H9 (cell line): ENCODE measurements around the gene LNPEP. TPM values are rescaled to one million over a fixed set of nuclear protein-coding genes. Genes with fewer than 3 reads are reported as not detected.

Source experiments
- DNase-seq: peaks from one replicate; pipeline ENCODE4 v3.0.0-alpha.2; 2017
- H2AFZ ChIP-seq: one replicate; pipeline ENCODE4 v1.6.1; 2013; ENCODE audit warnings: mild to moderate bottlenecking, low read length, control low read depth, moderate library complexity
- H2AK5ac ChIP-seq: 2 replicates; pipeline ENCODE4 v1.6.1; 2013; ENCODE audit warnings: low read length, control low read depth, mixed read lengths; ENCODE audit not compliant: insufficient read length
- H2BK120ac ChIP-seq: one replicate; pipeline ENCODE4 v1.6.1; 2013; ENCODE audit warnings: low read depth, mild to moderate bottlenecking, low read length, control low read depth, inconsistent platforms; ENCODE audit not compliant: poor library complexity, severe bottlenecking
- H2BK12ac ChIP-seq: 2 replicates; pipeline ENCODE4 v1.6.1; 2013; ENCODE audit warnings: low read length, control low read depth, mixed read lengths, low read depth; ENCODE audit not compliant: insufficient read length
- H2BK15ac ChIP-seq: 2 replicates; pipeline ENCODE4 v1.6.1; 2013; ENCODE audit warnings: low read depth, low read length, control low read depth
- H2BK20ac ChIP-seq: one replicate; pipeline ENCODE4 v1.6.1; 2013; ENCODE audit warnings: low read depth, mild to moderate bottlenecking, low read length, control low read depth, inconsistent platforms; ENCODE audit not compliant: poor library complexity, severe bottlenecking
- H2BK5ac ChIP-seq: 2 replicates; pipeline ENCODE4 v1.6.1; 2013; ENCODE audit warnings: low read length, control low read depth, mixed read lengths; ENCODE audit not compliant: insufficient read length
- H3K14ac ChIP-seq: 2 replicates; pipeline ENCODE4 v1.6.1; 2013; ENCODE audit warnings: low read length, control low read depth; ENCODE audit not compliant: insufficient read depth
- H3K18ac ChIP-seq: 2 replicates; pipeline ENCODE4 v1.6.1; 2013; ENCODE audit warnings: low read depth, mild to moderate bottlenecking, mixed read lengths, low read length, control low read depth; ENCODE audit not compliant: insufficient read length
- H3K23ac ChIP-seq: 2 replicates; pipeline ENCODE4 v1.6.1; 2013; ENCODE audit warnings: low read length, control low read depth, mixed read lengths, low read depth; ENCODE audit not compliant: insufficient read length
- H3K23me2 ChIP-seq: 2 replicates; pipeline ENCODE4 v1.6.1; 2013; ENCODE audit warnings: low read depth, mild to moderate bottlenecking, mixed read lengths, low read length, control low read depth; ENCODE audit not compliant: insufficient read length, poor library complexity, severe bottlenecking
- H3K27ac ChIP-seq: 2 replicates; pipeline ENCODE4 v1.5.1; 2013; ENCODE audit warnings: low read length, control low read depth, mixed read lengths, low read depth; ENCODE audit not compliant: insufficient read length
- H3K27me3 ChIP-seq: 2 replicates; pipeline ENCODE4 v1.6.1; 2013; ENCODE audit warnings: low read length, control low read depth, inconsistent platforms; ENCODE audit not compliant: insufficient read depth
- H3K4ac ChIP-seq: 2 replicates; pipeline ENCODE4 v1.6.1; 2013; ENCODE audit warnings: low read depth, mild to moderate bottlenecking, control low read depth, inconsistent platforms, low read length, moderate library complexity
- H3K4me1 ChIP-seq: 2 replicates; pipeline ENCODE4 v1.6.1; 2013; ENCODE audit warnings: low read length, control low read depth, inconsistent platforms; ENCODE audit not compliant: insufficient read depth
- H3K4me2 ChIP-seq: 2 replicates; pipeline ENCODE4 v1.6.1; 2013; ENCODE audit warnings: low read length, control low read depth, mixed read lengths; ENCODE audit not compliant: insufficient read length, insufficient read depth
- H3K56ac ChIP-seq: 2 replicates; pipeline ENCODE4 v1.6.1; 2013; ENCODE audit warnings: low read depth, mild to moderate bottlenecking, mixed read lengths, low read length, control low read depth; ENCODE audit not compliant: insufficient read length
- H3K79me1 ChIP-seq: 2 replicates; pipeline ENCODE4 v1.6.1; 2013; ENCODE audit warnings: low read depth, mild to moderate bottlenecking, moderate library complexity, low read length, control low read depth, inconsistent platforms; ENCODE audit not compliant: insufficient read depth, poor library complexity, severe bottlenecking
- H3K79me2 ChIP-seq: 2 replicates; pipeline ENCODE4 v1.6.1; 2013; ENCODE audit warnings: low read length, control low read depth, inconsistent platforms; ENCODE audit not compliant: insufficient read depth
- H3K9ac ChIP-seq: 2 replicates; pipeline ENCODE4 v1.6.1; 2013; ENCODE audit warnings: low read length, control low read depth, mixed read lengths; ENCODE audit not compliant: insufficient read length; ENCODE audit errors: extremely low read depth
- H3K9me3 ChIP-seq: one replicate; pipeline ENCODE4 v1.6.1; 2013; ENCODE audit warnings: low read depth, low read length, inconsistent platforms; ENCODE audit not compliant: control insufficient read depth
- H3T11ph ChIP-seq: one replicate; pipeline ENCODE4 v1.6.1; 2013; ENCODE audit warnings: mild to moderate bottlenecking, low read length, control low read depth, inconsistent platforms
- H4K20me1 ChIP-seq: one replicate; pipeline ENCODE4 v1.6.1; 2013; ENCODE audit not compliant: control insufficient read depth, insufficient read length, insufficient read depth
- H4K5ac ChIP-seq: 2 replicates; pipeline ENCODE4 v1.6.1; 2013; ENCODE audit warnings: low read depth, mild to moderate bottlenecking, mixed read lengths, low read length, control low read depth; ENCODE audit not compliant: insufficient read length
- H4K8ac ChIP-seq: replicated peaks from 2 replicates; pipeline ENCODE4 v1.6.1; 2013; ENCODE audit warnings: low read length, control low read depth, mixed read lengths, low read depth; ENCODE audit not compliant: insufficient read length
- H4K91ac ChIP-seq: 2 replicates; pipeline ENCODE4 v1.6.1; 2013; ENCODE audit warnings: low read depth, mild to moderate bottlenecking, moderate library complexity, mixed read lengths, low read length, control low read depth; ENCODE audit not compliant: insufficient read length
- H3K27ac Mint-ChIP-seq, 3 experiments: 2 replicates in 2 of 3; 3 replicates in 1 of 3; pipeline ENCODE4 v1.8.0; 2020 to 2021; ENCODE audit warnings: mixed read lengths in 3 of 3, mild to moderate bottlenecking in 1 of 3, moderate library complexity in 1 of 3
- H3K27me3 Mint-ChIP-seq: 2 replicates; pipeline ENCODE4 v1.8.0; 2021; ENCODE audit warnings: low read depth, mild to moderate bottlenecking, moderate library complexity, mixed read lengths
- H3K36me3 Mint-ChIP-seq, 3 experiments: 2 replicates in 2 of 3; 3 replicates in 1 of 3; pipeline ENCODE4 v1.8.0; 2020 to 2021; ENCODE audit warnings: low read depth in 3 of 3, mixed read lengths in 3 of 3; ENCODE audit not compliant: insufficient read depth in 1 of 3
- H3K4me1 Mint-ChIP-seq, 2 experiments: 2 replicates each; pipeline ENCODE4 v1.8.0; 2020; ENCODE audit warnings: mixed read lengths in 2 of 2
- H3K4me3 Mint-ChIP-seq, 2 experiments: 2 replicates in 1 of 2; 3 replicates in 1 of 2; pipeline ENCODE4 v1.8.0; 2020 to 2021; ENCODE audit warnings: mild to moderate bottlenecking in 2 of 2, mixed read lengths in 2 of 2, moderate library complexity in 1 of 2
- H3K9me3 Mint-ChIP-seq, 2 experiments: 2 replicates in 1 of 2; 3 replicates in 1 of 2; pipeline ENCODE4 v1.8.0; 2020; ENCODE audit warnings: mild to moderate bottlenecking in 2 of 2, mixed read lengths in 2 of 2, moderate library complexity in 1 of 2
- WGBS: extraction: QIAGEN DNeasy Blood & Tissue Kit; methylation state at CpG from one replicate; pipeline ENCODE4 v1.1.7; 2013; ENCODE audit warnings: missing lambda C conversion rate, low lambda C conversion rate, mixed read lengths; ENCODE audit not compliant: insufficient read length; ENCODE audit errors: extremely low coverage; 5-methylcytosine and 5-hydroxymethylcytosine counted together
- total RNA-seq: library from RNA; stranded (reverse); gene quantifications from 2 replicates; pipeline ENCODE4 v1.2.1, GENCODE V29; 2021
- TF ChIP-seq, protein P1 (sequence below): fragments of 200-600 bp; sonication (generic); conservative IDR thresholded peaks from 3 replicates; pipeline ENCODE4 v1.8.0; 2021; ENCODE audit warnings: antibody characterized with exemption, mild to moderate bottlenecking

The LNPEP gene
- total RNA-seq, 1 experiment from 2014 or later, result 4.1 TPM

DNA sequence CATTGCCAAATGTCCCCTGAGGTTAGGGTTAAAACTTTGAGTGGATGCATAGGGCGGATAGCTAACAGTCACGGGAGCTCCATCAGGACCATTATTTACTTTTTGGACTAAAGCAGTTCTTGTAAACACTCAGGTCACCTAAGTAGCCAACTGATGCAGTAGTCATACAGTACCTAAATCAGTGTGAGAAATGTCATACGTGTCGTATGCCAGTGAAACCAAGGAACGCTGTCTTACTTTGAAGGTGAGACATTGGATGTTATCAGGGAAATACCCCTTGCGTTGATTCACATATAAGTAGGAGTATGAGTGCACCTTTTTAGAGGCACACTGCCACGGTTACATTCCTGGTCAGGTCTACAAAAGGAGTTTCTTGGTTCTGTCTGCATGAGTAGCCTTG is 101.9 kb downstream of the LNPEP start:
- H2BK12ac ChIP-seq, result no peak overlapping the region
- H2BK5ac ChIP-seq, result no peak overlapping the region
- no peaks in the 10 kb centered on the region for H4K20me1 ChIP-seq
- no peak overlapping the region for H2AK5ac ChIP-seq
- no peak overlapping the region for H4K5ac ChIP-seq
- Mint-ChIP-seq H3K36me3 (no peaks in the 10 kb centered on the region), H3K27me3 (no peaks in the 10 kb centered on the region), H3K4me3 (no peak overlapping the region), H3K27ac (0 out of 7 replicates have a peak overlapping the region, but pooled peaks of 1 of the 3 experiments have one; percentile 70), H3K9me3 (no peaks in the 10 kb centered on the region), H3K4me1 (peaks cover 8 to 11% of the 10 kb centered on the region in 2 experiments)
- H3K23ac ChIP-seq, result no peak overlapping the region
- no peak overlapping the region for H3K4me2 ChIP-seq
- H3K18ac ChIP-seq, result no peak overlapping the region
- no peaks in the 10 kb centered on the region for H3K9me3 ChIP-seq
- DNase-seq, result no peak
- H3K4ac ChIP-seq, result no peak overlapping the region
- H3K4me1 ChIP-seq, result no peaks in the 10 kb centered on the region
- TF ChIP-seq, protein P1, sequence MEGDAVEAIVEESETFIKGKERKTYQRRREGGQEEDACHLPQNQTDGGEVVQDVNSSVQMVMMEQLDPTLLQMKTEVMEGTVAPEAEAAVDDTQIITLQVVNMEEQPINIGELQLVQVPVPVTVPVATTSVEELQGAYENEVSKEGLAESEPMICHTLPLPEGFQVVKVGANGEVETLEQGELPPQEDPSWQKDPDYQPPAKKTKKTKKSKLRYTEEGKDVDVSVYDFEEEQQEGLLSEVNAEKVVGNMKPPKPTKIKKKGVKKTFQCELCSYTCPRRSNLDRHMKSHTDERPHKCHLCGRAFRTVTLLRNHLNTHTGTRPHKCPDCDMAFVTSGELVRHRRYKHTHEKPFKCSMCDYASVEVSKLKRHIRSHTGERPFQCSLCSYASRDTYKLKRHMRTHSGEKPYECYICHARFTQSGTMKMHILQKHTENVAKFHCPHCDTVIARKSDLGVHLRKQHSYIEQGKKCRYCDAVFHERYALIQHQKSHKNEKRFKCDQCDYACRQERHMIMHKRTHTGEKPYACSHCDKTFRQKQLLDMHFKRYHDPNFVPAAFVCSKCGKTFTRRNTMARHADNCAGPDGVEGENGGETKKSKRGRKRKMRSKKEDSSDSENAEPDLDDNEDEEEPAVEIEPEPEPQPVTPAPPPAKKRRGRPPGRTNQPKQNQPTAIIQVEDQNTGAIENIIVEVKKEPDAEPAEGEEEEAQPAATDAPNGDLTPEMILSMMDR, result no peak
- WGBS, result no CpG with 5 or more reads among the region's 7 CpGs
- no peaks in the 10 kb centered on the region for H3K79me1 ChIP-seq
- no peak overlapping the region for H3K27ac ChIP-seq
- no peak overlapping the region for H3K9ac ChIP-seq
- H3K27me3 ChIP-seq, result no peaks in the 10 kb centered on the region
- no peak overlapping the region for H3T11ph ChIP-seq
- H4K91ac ChIP-seq, result no peak overlapping the region
- H4K8ac ChIP-seq, result no peak overlapping the region
- H3K23me2 ChIP-seq, result no peaks in the 10 kb centered on the region
- H2BK15ac ChIP-seq, result no peak overlapping the region
- H3K14ac ChIP-seq, result no peak overlapping the region
- H3K79me2 ChIP-seq, result no peaks in the 10 kb centered on the region
- no peak overlapping the region for H2BK120ac ChIP-seq
- H3K56ac ChIP-seq, result no peak overlapping the region
- no peak overlapping the region for H2AFZ ChIP-seq
- H2BK20ac ChIP-seq, result no peak overlapping the region
